Testis (tissue), 2 donors: ENCODE data around the gene PPP6R2.

Source experiments
- CTCF ChIP-seq, 3 experiments: fragments of 450-650 bp in 2 of 3; fragments of 200-600 bp in 1 of 3; sonication (generic) in 1 of 3; IDR thresholded peaks; one replicate each; pipeline ENCODE4 v1.5.1; 2016 to 2019; ENCODE audit warnings: antibody characterized with exemption in 3 of 3, mild to moderate bottlenecking in 2 of 3, moderate library complexity in 1 of 3
- POLR2A ChIP-seq: fragments of 450-650 bp; IDR thresholded peaks from one replicate; pipeline ENCODE4 v1.6.1; 2017; ENCODE audit warnings: antibody characterized with exemption, mild to moderate bottlenecking, moderate library complexity

GRCh38 chr22:50309601-50309991 is 33.5 kb upstream of the PPP6R2 start:
- TF ChIP-seq CTCF (IDR thresholded peaks at IDR 0.05) (no peak), POLR2A (no peak)
